HG03196 (cell line): Measurements from ENCODE around the gene IL10RA.

Experiments
- ATAC-seq: cut with Tn5 transposase; IDR thresholded peaks from one replicate; pipeline ENCODE4 v1.9.1; 2021; ENCODE audit not compliant: unreplicated experiment

Gene IL10RA

GRCh38 chr11:118042796-118043195, 56.6 kb downstream of the IL10RA start:
- no peak for ATAC-seq

GRCh38 chr11:118045191-118045590, 59.0 kb downstream of the IL10RA start:
- no peak for ATAC-seq

GRCh38 chr11:118046051-118046963, 60.1 kb downstream of the IL10RA start:
- no peak for ATAC-seq

- no peak for ATAC-seq
Measured at GRCh38 chr11:118046964-118047700, 60.9 kb downstream of the IL10RA start.

GRCh38 chr11:118047749-118048148, 61.6 kb downstream of the IL10RA start:
- no peak for ATAC-seq

- ATAC-seq, result no peak
Measured at GRCh38 chr11:118048472-118049370, 62.5 kb downstream of the IL10RA start.

GRCh38 chr11:118049771-118050170, 63.6 kb downstream of the IL10RA start:
- no peak for ATAC-seq

GRCh38 chr11:118050208-118050891, 64.2 kb downstream of the IL10RA start:
- ATAC-seq, result no peak
